Measurements from ENCODE around the gene SLC8A3. TPM values are rescaled to one million over a fixed set of nuclear protein-coding genes. Genes with fewer than 3 reads are reported as not detected.
A peak's percentile ranks its signal among the peaks of the same experiment; 100 is the strongest.

The SLC8A3 gene
- polyA plus RNA-seq, 1 donor: 0.42 TPM

DNA sequence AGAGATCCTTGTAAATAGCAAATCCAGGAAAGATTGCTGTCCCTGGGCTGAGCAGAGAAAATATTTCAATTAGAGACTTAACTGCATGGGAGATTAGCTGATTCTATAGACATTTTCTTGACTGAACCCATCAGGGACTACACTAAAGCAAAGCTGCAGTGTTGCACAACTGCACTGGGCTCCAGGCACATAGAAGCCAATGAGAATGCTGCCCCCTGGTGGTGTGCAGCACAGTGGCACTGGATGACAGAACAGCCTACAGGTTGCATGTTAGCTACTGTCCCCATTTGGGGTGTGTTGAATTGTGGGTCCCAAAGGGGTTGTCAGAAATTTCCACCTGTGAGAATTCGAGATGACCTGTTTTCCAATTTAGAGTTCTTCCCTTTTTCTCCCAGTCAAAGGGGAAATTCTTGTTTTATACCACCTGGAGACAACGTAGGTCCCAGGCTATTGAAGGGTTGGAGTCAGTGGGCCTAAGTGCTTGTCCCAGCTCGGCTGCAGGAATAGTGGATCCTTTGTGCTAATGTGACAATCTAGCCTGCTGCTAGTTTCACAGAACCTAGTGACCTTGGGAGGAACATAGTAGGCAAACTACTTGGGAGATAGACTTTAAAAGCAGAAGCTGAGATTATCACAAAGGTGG lies 114.7 kb downstream of the SLC8A3 start:
- Histone ChIP-seq H3K4me1 (ENCODE audit: control insufficient read depth, insufficient read depth, low read length) (no peaks in the 10 kb centered on the region), H3K27ac (ENCODE audit: low read length) (no peak overlapping the region), H3K4me3 (ENCODE audit: low read length) (no peak overlapping the region), H3K27me3 (ENCODE audit: control insufficient read depth, insufficient read depth, low read length) (peaks cover 3% of the 10 kb centered on the region), H3K36me3 (ENCODE audit: control insufficient read depth, insufficient read depth, low read length) (no peaks in the 10 kb centered on the region), H3K9me3 (ENCODE audit: control insufficient read depth, low read depth, low read length) (no peaks in the 10 kb centered on the region)
- DNase-seq: peak; percentile 53 to 70
- WGBS (ENCODE audit: insufficient coverage, low lambda C conversion rate): no CpG with 5 or more reads among the region's 3 CpGs

DNA sequence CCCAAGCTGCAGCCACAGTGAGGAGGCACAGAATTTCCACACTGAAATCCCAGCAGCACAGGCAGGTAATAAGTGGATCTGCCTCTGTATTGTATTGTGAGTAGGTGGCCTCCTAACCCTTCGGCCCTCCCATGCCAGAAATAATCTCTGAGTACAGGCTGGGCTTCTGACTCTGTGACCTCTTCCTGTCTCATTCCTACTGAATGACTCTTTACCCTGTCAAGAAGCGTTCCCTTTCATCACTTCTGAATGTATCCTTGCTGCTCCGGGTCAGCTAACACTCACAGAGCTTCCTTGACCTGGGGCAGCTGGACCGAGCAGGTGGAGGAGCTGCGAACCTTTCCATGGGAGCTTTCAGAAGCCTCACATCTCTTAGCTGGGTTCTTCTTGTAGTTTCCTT lies 119.6 kb downstream of the SLC8A3 start:
- WGBS (ENCODE audit: insufficient coverage, low lambda C conversion rate): 60% methylated on average over 1 of the region's 5 CpGs
- H3K27ac ChIP-seq (ENCODE audit: low read length): no peak overlapping the region
- no peak for DNase-seq

DNA sequence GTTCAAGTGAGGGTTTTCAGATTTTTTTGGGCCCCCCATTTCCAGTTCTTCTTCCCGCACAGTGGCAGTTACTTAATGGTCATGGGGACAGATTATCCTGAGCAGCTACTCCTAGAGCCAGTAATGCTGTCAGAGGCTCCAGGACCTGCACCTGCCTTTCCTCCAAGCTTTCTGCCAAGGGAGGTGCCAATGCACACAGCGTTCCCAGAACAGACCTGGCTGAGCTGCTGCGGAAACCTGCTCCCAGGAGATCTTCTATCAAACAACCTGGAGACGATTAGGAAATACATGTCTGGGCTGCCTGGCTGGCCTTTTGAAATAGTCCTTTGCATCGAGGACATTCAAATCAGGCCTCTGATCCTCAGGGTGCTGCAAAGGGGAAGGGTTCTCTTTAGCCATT lies 120.9 kb downstream of the SLC8A3 start:
- Histone ChIP-seq H3K4me1 (ENCODE audit: control insufficient read depth, insufficient read depth, low read length) (no peaks in the 10 kb centered on the region), H3K27ac (ENCODE audit: low read length) (no peak overlapping the region), H3K4me3 (ENCODE audit: low read length) (no peak overlapping the region), H3K9me3 (ENCODE audit: control insufficient read depth, low read depth, low read length) (no peaks in the 10 kb centered on the region), H3K27me3 (ENCODE audit: control insufficient read depth, insufficient read depth, low read length) (peaks cover 3% of the 10 kb centered on the region), H3K36me3 (ENCODE audit: control insufficient read depth, insufficient read depth, low read length) (no peaks in the 10 kb centered on the region)
- no CpG with 5 or more reads among the region's 5 CpGs for WGBS (ENCODE audit: insufficient coverage, low lambda C conversion rate)
- no peak for DNase-seq

More for the DNA sequence above, 119.6 kb downstream of the SLC8A3 start:
- H3K4me3 ChIP-seq (ENCODE audit: low read length): no peak overlapping the region
- no peaks in the 10 kb centered on the region for H3K36me3 ChIP-seq (ENCODE audit: control insufficient read depth, insufficient read depth, low read length)
- no peaks in the 10 kb centered on the region for H3K27me3 ChIP-seq (ENCODE audit: control insufficient read depth, insufficient read depth, low read length)
- no peaks in the 10 kb centered on the region for H3K4me1 ChIP-seq (ENCODE audit: control insufficient read depth, insufficient read depth, low read length)
- H3K9me3 ChIP-seq (ENCODE audit: control insufficient read depth, low read depth, low read length): no peaks in the 10 kb centered on the region

DNA sequence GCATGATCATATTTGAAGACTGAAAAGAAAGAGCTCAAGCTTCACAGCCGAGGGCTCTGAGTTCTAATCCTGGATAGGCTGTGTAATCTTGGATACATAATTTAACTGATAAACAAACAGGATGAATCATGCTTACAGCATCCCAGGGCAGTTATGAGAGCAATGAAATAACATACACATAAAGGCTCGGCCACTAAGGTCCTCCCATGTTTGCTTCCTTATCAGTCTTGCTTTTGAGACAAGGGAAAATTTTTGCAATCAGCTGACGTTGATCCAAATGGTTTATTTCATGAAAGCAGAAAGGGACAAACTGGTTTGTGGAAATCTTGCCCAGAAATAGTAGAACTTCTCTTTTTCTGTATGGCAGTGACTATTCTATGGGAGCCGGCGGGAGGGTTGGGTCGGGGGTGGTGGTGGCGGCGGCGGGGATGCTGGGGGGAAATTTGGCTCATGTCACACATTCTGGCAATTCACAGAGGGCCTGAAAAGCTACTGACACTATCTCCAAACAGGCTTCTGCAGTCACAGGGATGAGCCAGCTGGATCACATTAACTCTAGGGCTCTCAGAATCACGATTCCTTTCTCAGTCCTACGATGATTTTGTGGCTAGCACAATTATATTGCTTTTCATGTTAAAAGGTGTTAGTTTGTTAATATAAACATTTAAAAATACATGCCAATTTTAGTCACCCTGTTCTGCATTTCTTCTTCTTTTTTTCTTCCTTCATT lies 124.5 kb downstream of the SLC8A3 start:
- Histone ChIP-seq H3K36me3 (ENCODE audit: control insufficient read depth, insufficient read depth, low read length) (no peaks in the 10 kb centered on the region), H3K4me3 (ENCODE audit: low read length) (no peak overlapping the region), H3K9me3 (ENCODE audit: control insufficient read depth, low read depth, low read length) (no peaks in the 10 kb centered on the region), H3K27me3 (ENCODE audit: control insufficient read depth, insufficient read depth, low read length) (peaks cover 5% of the 10 kb centered on the region), H3K27ac (ENCODE audit: low read length) (no peak overlapping the region), H3K4me1 (ENCODE audit: control insufficient read depth, insufficient read depth, low read length) (no peaks in the 10 kb centered on the region)
- no CpG with 5 or more reads among the region's 11 CpGs for WGBS (ENCODE audit: insufficient coverage, low lambda C conversion rate)
- DNase-seq: no peak

DNA sequence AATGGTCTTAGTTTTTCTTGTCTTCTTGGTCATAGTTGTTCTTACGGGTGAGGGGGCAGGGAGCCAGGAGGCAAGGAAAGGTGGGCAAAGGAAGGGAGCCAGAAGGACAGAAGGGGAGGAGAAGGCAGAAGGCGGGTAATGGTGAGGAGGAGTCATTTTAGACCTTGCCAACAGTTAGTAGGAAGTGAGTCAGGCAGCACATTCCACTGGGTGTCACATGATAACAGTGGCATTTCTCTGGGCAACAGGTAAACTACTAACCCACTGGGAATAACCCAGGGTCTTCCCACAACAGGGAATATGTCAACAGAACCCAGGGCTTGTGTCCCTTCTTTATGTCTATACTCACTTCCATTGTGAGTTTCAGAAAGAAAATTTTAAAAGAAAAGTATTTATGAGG lies 127.6 kb downstream of the SLC8A3 start:
- Histone ChIP-seq H3K4me3 (ENCODE audit: low read length) (no peak overlapping the region), H3K36me3 (ENCODE audit: control insufficient read depth, insufficient read depth, low read length) (no peaks in the 10 kb centered on the region), H3K4me1 (ENCODE audit: control insufficient read depth, insufficient read depth, low read length) (no peaks in the 10 kb centered on the region), H3K27me3 (ENCODE audit: control insufficient read depth, insufficient read depth, low read length) (peaks cover 5% of the 10 kb centered on the region), H3K9me3 (ENCODE audit: control insufficient read depth, low read depth, low read length) (no peaks in the 10 kb centered on the region), H3K27ac (ENCODE audit: low read length) (no peak overlapping the region)
- DNase-seq: no peak
- WGBS (ENCODE audit: insufficient coverage, low lambda C conversion rate): 80% methylated on average over 1 of the region's 2 CpGs

DNA sequence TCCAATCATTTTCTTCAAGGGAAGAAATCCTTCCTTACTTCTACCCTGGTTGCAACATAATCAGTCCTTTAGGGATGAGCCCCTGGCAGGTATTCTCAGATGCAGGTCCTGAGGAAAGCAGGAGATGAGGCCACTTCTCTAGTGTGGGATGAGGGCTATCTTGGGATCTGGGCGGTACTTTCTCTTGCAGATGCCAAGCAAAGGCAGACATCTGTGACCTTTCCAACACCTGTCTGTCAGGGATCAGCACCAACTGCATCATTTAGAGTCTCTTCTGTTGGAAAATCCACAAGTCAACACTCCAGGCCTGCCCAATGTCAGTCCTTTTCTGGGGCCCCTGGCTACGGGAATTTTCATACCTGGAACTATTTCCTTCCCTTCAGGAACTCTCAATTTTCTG lies 129.2 kb downstream of the SLC8A3 start:
- H3K4me3 ChIP-seq (ENCODE audit: low read length): no peak overlapping the region
- peaks cover 7% of the 10 kb centered on the region for H3K27me3 ChIP-seq (ENCODE audit: control insufficient read depth, insufficient read depth, low read length)
- H3K27ac ChIP-seq (ENCODE audit: low read length): no peak overlapping the region
- H3K36me3 ChIP-seq (ENCODE audit: control insufficient read depth, insufficient read depth, low read length): no peaks in the 10 kb centered on the region
- DNase-seq: no peak
- no CpG with 5 or more reads among the region's 2 CpGs for WGBS (ENCODE audit: insufficient coverage, low lambda C conversion rate)
- no peaks in the 10 kb centered on the region for H3K4me1 ChIP-seq (ENCODE audit: control insufficient read depth, insufficient read depth, low read length)
- no peaks in the 10 kb centered on the region for H3K9me3 ChIP-seq (ENCODE audit: control insufficient read depth, low read depth, low read length)

DNA sequence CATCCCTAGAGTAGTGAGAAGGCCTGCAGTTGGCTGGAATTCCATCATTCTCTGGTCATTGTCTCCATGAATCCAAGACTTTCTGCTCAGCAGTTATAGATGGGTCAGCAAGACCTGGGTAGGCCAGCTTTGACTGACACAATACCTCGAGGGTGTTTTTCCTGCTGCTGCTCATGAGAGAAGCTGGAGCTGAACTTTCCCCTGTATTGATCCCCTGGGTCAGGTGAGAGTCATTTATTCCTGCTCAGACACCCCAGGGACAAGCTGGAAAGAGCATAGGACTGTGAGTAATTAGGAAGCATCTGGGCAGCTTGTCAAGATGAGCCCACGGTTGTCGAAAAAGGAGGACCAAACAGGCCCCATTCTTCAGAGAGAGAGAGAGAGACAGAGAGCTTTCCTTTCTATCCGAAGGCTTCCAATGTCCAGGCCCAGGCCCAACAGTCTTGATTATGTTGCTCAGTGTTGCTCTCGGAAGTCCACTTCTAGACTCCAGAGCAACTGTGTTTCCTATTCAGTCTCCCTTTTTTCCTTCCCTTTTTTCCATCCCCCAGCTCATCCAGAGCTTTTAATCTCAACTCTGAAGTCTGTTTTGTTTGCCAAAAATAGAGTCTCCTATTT lies 131.1 kb downstream of the SLC8A3 start:
- Histone ChIP-seq H3K27ac (ENCODE audit: low read length) (no peak overlapping the region), H3K4me3 (ENCODE audit: low read length) (no peak overlapping the region), H3K36me3 (ENCODE audit: control insufficient read depth, insufficient read depth, low read length) (no peaks in the 10 kb centered on the region), H3K4me1 (ENCODE audit: control insufficient read depth, insufficient read depth, low read length) (no peaks in the 10 kb centered on the region), H3K27me3 (ENCODE audit: control insufficient read depth, insufficient read depth, low read length) (peaks cover 2% of the 10 kb centered on the region), H3K9me3 (ENCODE audit: control insufficient read depth, low read depth, low read length) (no peaks in the 10 kb centered on the region)
- no peak for DNase-seq
- WGBS (ENCODE audit: insufficient coverage, low lambda C conversion rate): no CpG with 5 or more reads among the region's 5 CpGs

DNA sequence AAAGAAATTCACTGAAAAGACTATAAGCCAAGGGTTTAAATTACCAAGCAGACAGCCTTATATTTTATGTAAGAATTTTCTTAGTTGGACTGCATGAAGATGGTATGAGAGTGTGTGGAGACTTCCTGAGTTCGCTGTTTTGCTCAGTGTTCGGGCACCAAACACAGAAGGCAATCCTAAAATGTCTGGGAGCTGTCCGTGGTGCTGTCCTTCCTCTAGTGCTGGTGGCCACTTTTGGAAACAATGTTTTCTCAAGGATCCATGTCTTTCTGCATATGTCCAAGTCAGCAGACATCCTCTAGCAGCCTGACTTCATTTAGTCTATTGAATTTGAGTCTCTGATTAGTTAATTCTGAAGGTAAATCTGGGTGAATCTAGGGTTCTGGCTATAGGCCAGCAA lies 135.8 kb downstream of the SLC8A3 start:
- no peak for DNase-seq
- peaks cover 2% of the 10 kb centered on the region for H3K27me3 ChIP-seq (ENCODE audit: control insufficient read depth, insufficient read depth, low read length)
- H3K9me3 ChIP-seq (ENCODE audit: control insufficient read depth, low read depth, low read length): no peaks in the 10 kb centered on the region
- H3K27ac ChIP-seq (ENCODE audit: low read length): no peak overlapping the region
- H3K4me3 ChIP-seq (ENCODE audit: low read length): no peak overlapping the region
- H3K4me1 ChIP-seq (ENCODE audit: control insufficient read depth, insufficient read depth, low read length): no peaks in the 10 kb centered on the region
- WGBS (ENCODE audit: insufficient coverage, low lambda C conversion rate): no CpG with 5 or more reads among the region's 3 CpGs
- H3K36me3 ChIP-seq (ENCODE audit: control insufficient read depth, insufficient read depth, low read length): no peaks in the 10 kb centered on the region

DNA sequence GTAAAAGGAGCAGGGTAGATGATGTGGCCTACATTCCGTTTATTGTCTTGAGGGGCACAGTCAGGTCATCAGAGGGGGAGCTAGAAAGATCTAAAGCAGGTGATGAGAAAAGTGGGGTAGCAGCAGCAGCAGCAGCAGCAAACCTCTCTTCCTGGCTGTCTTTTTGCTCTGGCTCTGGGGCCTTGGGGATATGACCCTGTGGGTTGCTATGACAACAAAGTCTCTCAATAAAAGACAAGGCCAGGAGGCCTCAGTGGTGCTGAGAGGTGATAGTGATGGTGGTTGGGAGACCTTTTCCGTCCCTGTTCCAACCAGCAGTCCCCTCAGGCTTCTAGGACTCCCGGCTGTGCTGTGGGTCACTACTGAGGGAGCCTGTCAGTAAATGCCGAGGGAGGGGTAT lies 138.6 kb downstream of the SLC8A3 start:
- no peak for DNase-seq
- WGBS (ENCODE audit: insufficient coverage, low lambda C conversion rate): 0% methylated on average over 1 of the region's 4 CpGs
- Histone ChIP-seq H3K27me3 (ENCODE audit: control insufficient read depth, insufficient read depth, low read length) (no peaks in the 10 kb centered on the region), H3K4me3 (ENCODE audit: low read length) (no peak overlapping the region), H3K9me3 (ENCODE audit: control insufficient read depth, low read depth, low read length) (no peaks in the 10 kb centered on the region), H3K36me3 (ENCODE audit: control insufficient read depth, insufficient read depth, low read length) (no peaks in the 10 kb centered on the region), H3K27ac (ENCODE audit: low read length) (no peak overlapping the region), H3K4me1 (ENCODE audit: control insufficient read depth, insufficient read depth, low read length) (peaks cover 10% of the 10 kb centered on the region)

DNA sequence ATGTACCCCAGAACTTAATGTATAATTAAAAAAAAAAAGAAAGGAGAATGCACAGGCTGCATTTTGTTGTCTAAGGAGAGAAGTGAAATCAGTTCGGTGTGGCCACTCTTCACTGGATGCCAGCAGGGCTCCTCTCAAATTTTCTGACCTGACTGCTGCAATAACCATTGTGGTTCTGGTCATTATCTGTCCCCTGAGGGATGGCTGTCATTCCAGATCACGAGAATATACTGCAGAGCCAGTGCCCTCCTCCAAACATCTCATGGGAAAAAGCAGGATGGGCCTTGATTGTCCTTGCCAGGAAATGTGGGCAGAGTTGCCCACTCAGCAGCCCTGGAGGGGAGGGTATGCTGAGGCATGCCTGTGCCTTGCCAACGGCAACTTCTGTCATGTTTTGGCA lies 139.1 kb downstream of the SLC8A3 start:
- Histone ChIP-seq H3K27ac (ENCODE audit: low read length) (no peak overlapping the region), H3K36me3 (ENCODE audit: control insufficient read depth, insufficient read depth, low read length) (no peaks in the 10 kb centered on the region), H3K4me1 (ENCODE audit: control insufficient read depth, insufficient read depth, low read length) (peaks cover 10% of the 10 kb centered on the region), H3K27me3 (ENCODE audit: control insufficient read depth, insufficient read depth, low read length) (no peaks in the 10 kb centered on the region), H3K4me3 (ENCODE audit: low read length) (no peak overlapping the region), H3K9me3 (ENCODE audit: control insufficient read depth, low read depth, low read length) (no peaks in the 10 kb centered on the region)
- no peak for DNase-seq
- 100% methylated on average over 1 of the region's 3 CpGs for WGBS (ENCODE audit: insufficient coverage, low lambda C conversion rate)

Data from large intestine (tissue), 3 donors.